B cell (primary cell): ENCODE measurements around the gene FABP6.

ENCODE experiments used
- EZH2 ChIP-seq: IDR thresholded peaks from 2 replicates; pipeline ENCODE4 v1.6.1; 2012; ENCODE audit warnings: borderline replicate concordance, low read depth, mild to moderate bottlenecking, moderate library complexity, low read length; ENCODE audit not compliant: insufficient read depth, poor library complexity, severe bottlenecking
- TF ChIP-seq, protein P1 (sequence below): fragments of 200-600 bp; IDR thresholded peaks from one replicate; pipeline ENCODE4 v1.8.0; 2022; ENCODE audit warnings: antibody characterized with exemption, mild to moderate bottlenecking

DNA sequence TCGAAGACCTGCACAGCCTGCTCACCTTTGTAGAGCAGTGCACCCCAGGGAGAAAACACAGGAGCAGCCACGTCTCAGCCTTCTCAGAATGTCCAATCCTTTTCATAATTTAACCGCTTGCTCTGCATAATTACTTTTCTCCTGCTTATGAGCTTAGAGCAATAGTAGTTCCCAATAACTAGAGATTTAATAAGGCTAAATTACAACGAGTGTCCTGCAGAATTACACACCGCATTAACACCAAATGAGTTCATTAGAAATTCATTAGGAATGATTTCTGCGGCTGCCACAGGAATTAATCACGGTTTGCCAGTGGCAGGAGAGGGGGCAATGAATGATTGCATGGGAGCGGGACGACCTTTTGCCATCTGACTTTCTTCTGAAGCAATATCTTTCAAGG, 18.7 kb upstream of the FABP6 start:
- TF ChIP-seq, protein P1, sequence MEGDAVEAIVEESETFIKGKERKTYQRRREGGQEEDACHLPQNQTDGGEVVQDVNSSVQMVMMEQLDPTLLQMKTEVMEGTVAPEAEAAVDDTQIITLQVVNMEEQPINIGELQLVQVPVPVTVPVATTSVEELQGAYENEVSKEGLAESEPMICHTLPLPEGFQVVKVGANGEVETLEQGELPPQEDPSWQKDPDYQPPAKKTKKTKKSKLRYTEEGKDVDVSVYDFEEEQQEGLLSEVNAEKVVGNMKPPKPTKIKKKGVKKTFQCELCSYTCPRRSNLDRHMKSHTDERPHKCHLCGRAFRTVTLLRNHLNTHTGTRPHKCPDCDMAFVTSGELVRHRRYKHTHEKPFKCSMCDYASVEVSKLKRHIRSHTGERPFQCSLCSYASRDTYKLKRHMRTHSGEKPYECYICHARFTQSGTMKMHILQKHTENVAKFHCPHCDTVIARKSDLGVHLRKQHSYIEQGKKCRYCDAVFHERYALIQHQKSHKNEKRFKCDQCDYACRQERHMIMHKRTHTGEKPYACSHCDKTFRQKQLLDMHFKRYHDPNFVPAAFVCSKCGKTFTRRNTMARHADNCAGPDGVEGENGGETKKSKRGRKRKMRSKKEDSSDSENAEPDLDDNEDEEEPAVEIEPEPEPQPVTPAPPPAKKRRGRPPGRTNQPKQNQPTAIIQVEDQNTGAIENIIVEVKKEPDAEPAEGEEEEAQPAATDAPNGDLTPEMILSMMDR: no peak
- no peak for TF ChIP-seq EZH2
